Mucosa of stomach (tissue), 1 donor: ENCODE results near the gene TULP3.
A peak's percentile ranks its signal among the peaks of the same experiment; 100 is the strongest.

Experiments
- H3K27me3 ChIP-seq: one replicate; pipeline ENCODE4 v1.7.0; 2013; ENCODE audit warnings: mild to moderate bottlenecking, low read length; ENCODE audit not compliant: control insufficient read depth, insufficient read depth
- H3K36me3 ChIP-seq: one replicate; pipeline ENCODE4 v1.7.0; 2013; ENCODE audit warnings: low read length; ENCODE audit not compliant: control insufficient read depth, insufficient read depth
- H3K4me1 ChIP-seq: one replicate; pipeline ENCODE4 v1.7.0; 2013; ENCODE audit warnings: mild to moderate bottlenecking, low read length; ENCODE audit not compliant: control insufficient read depth, insufficient read depth
- H3K4me3 ChIP-seq: one replicate; pipeline ENCODE4 v1.7.0; 2013; ENCODE audit warnings: low read length
- H3K9ac ChIP-seq: one replicate; pipeline ENCODE4 v1.7.0; 2013; ENCODE audit warnings: mild to moderate bottlenecking, low read length, moderate library complexity
- H3K9me3 ChIP-seq: one replicate; pipeline ENCODE4 v1.7.0; 2013; ENCODE audit warnings: mild to moderate bottlenecking, low read length, moderate library complexity; ENCODE audit not compliant: control insufficient read depth
- donor health status: Pancreatic carcinoma.

TULP3 gene

GRCh38 chr12:2879853-2880252, 10.8 kb upstream of the TULP3 start:
- H3K36me3 ChIP-seq = no peaks in the 10 kb centered on the region
- no peaks in the 10 kb centered on the region for H3K27me3 ChIP-seq
- H3K4me1 ChIP-seq = peaks cover 19% of the 10 kb centered on the region
- no peak overlapping the region for H3K4me3 ChIP-seq
- H3K9me3 ChIP-seq = no peaks in the 10 kb centered on the region
- no peak overlapping the region for H3K9ac ChIP-seq

- Histone ChIP-seq H3K36me3 (no peaks in the 10 kb centered on the region), H3K27me3 (no peaks in the 10 kb centered on the region), H3K9ac (no peak overlapping the region), H3K4me1 (no peaks in the 10 kb centered on the region), H3K9me3 (no peaks in the 10 kb centered on the region), H3K4me3 (no peak overlapping the region)
Measured at GRCh38 chr12:2884810-2885209, 5.9 kb upstream of the TULP3 start.

GRCh38 chr12:2886768-2887450, 3.8 kb upstream of the TULP3 start:
- Histone ChIP-seq H3K4me3 (no peak overlapping the region), H3K36me3 (no peaks in the 10 kb centered on the region), H3K27me3 (no peaks in the 10 kb centered on the region)

GRCh38 chr12:2890001-2890387, 697 bp upstream of the TULP3 start:
- H3K4me1 ChIP-seq = peaks cover 5% of the 10 kb centered on the region
- peak overlapping the region; percentile 68 for H3K9ac ChIP-seq
- no peaks in the 10 kb centered on the region for H3K27me3 ChIP-seq
- H3K9me3 ChIP-seq = no peaks in the 10 kb centered on the region
- no peaks in the 10 kb centered on the region for H3K36me3 ChIP-seq
- H3K4me3 ChIP-seq = peak overlapping the region; percentile 84

More at GRCh38 chr12:2886768-2887450, 3.8 kb upstream of the TULP3 start:
- H3K9me3 ChIP-seq = no peaks in the 10 kb centered on the region
- H3K9ac ChIP-seq = no peak overlapping the region
- H3K4me1 ChIP-seq = peaks cover 5% of the 10 kb centered on the region

GRCh38 chr12:2891240-2892053, 756 bp downstream of the TULP3 start:
- Histone ChIP-seq H3K4me3 (peak overlapping the region; percentile 84), H3K9ac (peak overlapping the region; percentile 92), H3K27me3 (no peaks in the 10 kb centered on the region), H3K36me3 (no peaks in the 10 kb centered on the region), H3K9me3 (no peaks in the 10 kb centered on the region), H3K4me1 (peaks cover 5% of the 10 kb centered on the region)

- Histone ChIP-seq H3K36me3 (no peaks in the 10 kb centered on the region), H3K9ac (no peak overlapping the region), H3K9me3 (no peaks in the 10 kb centered on the region), H3K27me3 (no peaks in the 10 kb centered on the region), H3K4me1 (peaks cover 5% of the 10 kb centered on the region), H3K4me3 (no peak overlapping the region)
Measured at GRCh38 chr12:2892246-2892645, 1.6 kb downstream of the TULP3 start.

- no peaks in the 10 kb centered on the region for H3K36me3 ChIP-seq
- no peaks in the 10 kb centered on the region for H3K27me3 ChIP-seq
- H3K4me3 ChIP-seq = no peak overlapping the region
- H3K9me3 ChIP-seq = no peaks in the 10 kb centered on the region
- H3K9ac ChIP-seq = no peak overlapping the region
- H3K4me1 ChIP-seq = peaks cover 5% of the 10 kb centered on the region
Measured at GRCh38 chr12:2893007-2893406, 2.3 kb downstream of the TULP3 start.

GRCh38 chr12:2895051-2895451, 4.4 kb downstream of the TULP3 start:
- H3K36me3 ChIP-seq = no peaks in the 10 kb centered on the region

GRCh38 chr12:2895511-2895910, 4.8 kb downstream of the TULP3 start:
- no peaks in the 10 kb centered on the region for H3K27me3 ChIP-seq
- H3K4me1 ChIP-seq = no peaks in the 10 kb centered on the region
- no peak overlapping the region for H3K9ac ChIP-seq
- H3K4me3 ChIP-seq = no peak overlapping the region
- H3K36me3 ChIP-seq = no peaks in the 10 kb centered on the region
- no peaks in the 10 kb centered on the region for H3K9me3 ChIP-seq

More at GRCh38 chr12:2895051-2895451, 4.4 kb downstream of the TULP3 start:
- Histone ChIP-seq H3K4me3 (no peak overlapping the region), H3K9ac (no peak overlapping the region), H3K27me3 (no peaks in the 10 kb centered on the region), H3K4me1 (peaks cover 4% of the 10 kb centered on the region), H3K9me3 (no peaks in the 10 kb centered on the region)

GRCh38 chr12:2897418-2897817, 6.7 kb downstream of the TULP3 start:
- peaks cover 3% of the 10 kb centered on the region for H3K4me1 ChIP-seq
- no peaks in the 10 kb centered on the region for H3K36me3 ChIP-seq
- H3K4me3 ChIP-seq = no peak overlapping the region
- no peak overlapping the region for H3K9ac ChIP-seq
- H3K9me3 ChIP-seq = no peaks in the 10 kb centered on the region
- H3K27me3 ChIP-seq = no peaks in the 10 kb centered on the region

GRCh38 chr12:2900642-2901041, 10.0 kb downstream of the TULP3 start:
- H3K4me1 ChIP-seq = peaks cover 5% of the 10 kb centered on the region
- H3K9ac ChIP-seq = no peak overlapping the region
- H3K9me3 ChIP-seq = no peaks in the 10 kb centered on the region
- H3K27me3 ChIP-seq = no peaks in the 10 kb centered on the region
- H3K36me3 ChIP-seq = no peaks in the 10 kb centered on the region
- no peak overlapping the region for H3K4me3 ChIP-seq

- Histone ChIP-seq H3K36me3 (no peaks in the 10 kb centered on the region), H3K9ac (no peak overlapping the region), H3K4me3 (no peak overlapping the region), H3K9me3 (no peaks in the 10 kb centered on the region), H3K4me1 (peaks cover 5% of the 10 kb centered on the region), H3K27me3 (no peaks in the 10 kb centered on the region)
Measured at GRCh38 chr12:2902272-2902880, 11.7 kb downstream of the TULP3 start.
